ENCODE results near the gene TMEM50B. TPM values are rescaled to one million over a fixed set of nuclear protein-coding genes. Genes with fewer than 3 reads are reported as not detected.

The TMEM50B gene
- total and polyA plus RNA-seq, 8 donors = 45.6 to 92.8 (median 56.3) TPM

GRCh38 chr21:33496345-33496744, 16.6 kb upstream of the TMEM50B start:
- intact Hi-C loops (cut with DNase I) = no loop called here
- Histone ChIP-seq H3K36me3 (no peaks in the 10 kb centered on the region), H3K4me3 (no peak overlapping the region), H3K9me3 (no peaks in the 10 kb centered on the region), H3K27ac (no peak overlapping the region), H3K4me1 (peaks cover 4 to 9% of the 10 kb centered on the region in 2 donors), H3K27me3 (no peaks in the 10 kb centered on the region)
- no peak for ATAC-seq
- DNase-seq = no peak
- no peak for TF ChIP-seq CTCF (IDR thresholded peaks at IDR 0.05)

GRCh38 chr21:33495743-33496142, 16.0 kb upstream of the TMEM50B start:
- Histone ChIP-seq H3K36me3 (no peaks in the 10 kb centered on the region), H3K4me3 (no peak overlapping the region), H3K4me1 (peaks cover 7 to 14% of the 10 kb centered on the region in 2 donors), H3K9me3 (no peaks in the 10 kb centered on the region), H3K27ac (no peak overlapping the region), H3K27me3 (no peaks in the 10 kb centered on the region)
- DNase-seq (no peak), ATAC-seq (no peak)
- no peak for TF ChIP-seq CTCF (IDR thresholded peaks at IDR 0.05)
- intact Hi-C loops (cut with DNase I) = no loop called here

GRCh38 chr21:33493756-33494155, 14.0 kb upstream of the TMEM50B start:
- Histone ChIP-seq H3K27ac (no peak overlapping the region), H3K36me3 (no peaks in the 10 kb centered on the region), H3K9me3 (no peaks in the 10 kb centered on the region), H3K27me3 (no peaks in the 10 kb centered on the region), H3K4me3 (no peak overlapping the region), H3K4me1 (peaks cover 10 to 18% of the 10 kb centered on the region in 2 donors)
- DNase-seq (no peak), ATAC-seq (no peak)
- intact Hi-C loops (cut with DNase I) = no loop called here
- TF ChIP-seq CTCF (IDR thresholded peaks at IDR 0.05) = no peak

- intact Hi-C loops (cut with DNase I) = no loop called here
- ATAC-seq (no peak), DNase-seq (peak in 2 of 4 donors; percentile 17 to 55)
- H3K36me3 ChIP-seq = no peaks in the 10 kb centered on the region
- TF ChIP-seq CTCF (IDR thresholded peaks at IDR 0.05) = no peak
- H3K4me1 ChIP-seq = peaks cover 10 to 18% of the 10 kb centered on the region in 2 donors
- no peaks in the 10 kb centered on the region for H3K27me3 ChIP-seq
- no peak overlapping the region for H3K4me3 ChIP-seq
- no peak overlapping the region for H3K27ac ChIP-seq
- H3K9me3 ChIP-seq = no peaks in the 10 kb centered on the region
Observed at GRCh38 chr21:33492571-33492970, 12.8 kb upstream of the TMEM50B start.

GRCh38 chr21:33491373-33492102, 11.8 kb upstream of the TMEM50B start, which contains the start of gene DNAJC28:
Gene DNAJC28 (minus strand): TSS chr21:33491716. CDS start chr21:33489393, 2,323 bp downstream.
- ATAC-seq (peak; percentile 99), DNase-seq (peak; percentile 94 to 98 (median 95))
- H3K36me3 ChIP-seq = no peaks in the 10 kb centered on the region
- H3K27ac ChIP-seq = peak within 1 kb of the TSS; percentile 62 to 70
- H3K27me3 ChIP-seq = no peaks in the 10 kb centered on the region
- TF ChIP-seq CTCF (IDR thresholded peaks at IDR 0.05) = no peak
- intact Hi-C loops (cut with DNase I) = no loop called here
- H3K4me3 ChIP-seq = peak within 1 kb of the TSS; percentile 70 to 76
- peaks cover 10 to 18% of the 10 kb centered on the region in 2 donors for H3K4me1 ChIP-seq
- no peaks in the 10 kb centered on the region for H3K9me3 ChIP-seq
